ENCODE measurements around the gene PCDHGB3. TPM values are rescaled to one million over a fixed set of nuclear protein-coding genes. Genes with fewer than 3 reads are reported as not detected.

The PCDHGB3 gene
- total RNA-seq, 4 donors from 2014 or later: 0.26 to 2.7 (median 2.2) TPM

DNA sequence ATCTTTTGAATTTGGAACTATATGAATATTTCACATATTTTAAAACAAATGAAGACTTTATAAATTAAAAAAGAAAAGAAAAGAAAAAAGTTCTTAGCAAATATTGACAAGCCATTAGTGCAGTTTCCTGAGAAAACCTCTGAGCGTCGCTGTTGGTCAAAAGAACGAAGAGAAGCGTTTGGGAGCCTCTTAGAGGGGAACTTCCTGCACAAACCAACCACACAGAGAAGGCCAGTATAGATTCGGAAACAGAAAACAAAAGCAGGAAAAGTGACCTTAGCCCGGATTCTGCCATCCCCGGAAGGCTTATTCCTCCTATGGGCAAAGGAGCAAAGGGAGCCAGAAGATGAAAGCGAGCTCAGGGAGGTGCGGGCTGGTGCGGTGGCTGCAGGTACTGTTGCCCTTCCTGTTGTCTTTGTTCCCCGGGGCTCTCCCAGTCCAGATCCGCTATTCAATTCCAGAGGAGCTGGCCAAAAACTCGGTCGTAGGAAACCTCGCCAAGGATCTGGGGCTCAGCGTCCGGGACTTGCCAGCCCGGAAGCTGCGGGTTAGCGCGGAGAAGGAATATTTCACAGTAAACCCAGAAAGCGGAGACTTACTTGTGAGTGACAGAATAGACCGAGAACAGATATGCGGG lies 10.1 kb upstream of the PCDHGB3 start, which contains the start of gene PCDHGB2:
TSS of gene PCDHGB2 (plus strand) at position 205 of the 637 bp plus-strand sequence. CDS start at position 347, 142 bp downstream.
- H3K4me3 ChIP-seq: peak within 1 kb of the TSS in 3 of 4 donors; percentile 23 to 52 (median 31)

DNA sequence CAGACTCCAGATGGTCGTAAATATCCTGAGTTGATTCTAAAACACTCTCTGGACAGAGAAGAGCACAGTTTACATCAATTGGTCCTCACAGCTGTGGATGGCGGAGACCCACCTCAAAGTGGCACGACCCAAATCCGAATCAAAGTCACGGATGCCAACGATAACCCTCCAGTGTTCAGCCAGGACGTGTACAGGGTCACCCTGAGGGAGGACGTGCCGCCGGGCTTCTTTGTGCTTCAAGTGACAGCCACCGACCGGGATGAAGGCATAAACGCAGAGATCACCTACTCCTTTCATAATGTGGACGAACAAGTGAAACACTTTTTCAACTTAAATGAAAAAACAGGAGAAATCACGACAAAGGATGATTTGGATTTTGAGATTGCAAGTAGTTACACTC lies 9.4 kb upstream of the PCDHGB3 start:
- intact Hi-C loops (cut with DNase I): no loop called here
- Histone ChIP-seq H3K36me3 (no peaks in the 10 kb centered on the region), H3K4me1 (no peaks in the 10 kb centered on the region), H3K9me3 (peaks cover 5 to 100% (median 82%) of the 10 kb centered on the region in 3 donors), H3K4me3 (peak overlapping the region in 1 of 4 donors; percentile 52), H3K27me3 (peaks cover 0 to 66% (median 0%) of the 10 kb centered on the region in 4 donors), H3K27ac (no peak overlapping the region)
- 55 to 61% methylated on average over 15 of the region's 15 CpGs for WGBS, 2 donors
- no peak for DNase-seq
- TF ChIP-seq, protein P1, sequence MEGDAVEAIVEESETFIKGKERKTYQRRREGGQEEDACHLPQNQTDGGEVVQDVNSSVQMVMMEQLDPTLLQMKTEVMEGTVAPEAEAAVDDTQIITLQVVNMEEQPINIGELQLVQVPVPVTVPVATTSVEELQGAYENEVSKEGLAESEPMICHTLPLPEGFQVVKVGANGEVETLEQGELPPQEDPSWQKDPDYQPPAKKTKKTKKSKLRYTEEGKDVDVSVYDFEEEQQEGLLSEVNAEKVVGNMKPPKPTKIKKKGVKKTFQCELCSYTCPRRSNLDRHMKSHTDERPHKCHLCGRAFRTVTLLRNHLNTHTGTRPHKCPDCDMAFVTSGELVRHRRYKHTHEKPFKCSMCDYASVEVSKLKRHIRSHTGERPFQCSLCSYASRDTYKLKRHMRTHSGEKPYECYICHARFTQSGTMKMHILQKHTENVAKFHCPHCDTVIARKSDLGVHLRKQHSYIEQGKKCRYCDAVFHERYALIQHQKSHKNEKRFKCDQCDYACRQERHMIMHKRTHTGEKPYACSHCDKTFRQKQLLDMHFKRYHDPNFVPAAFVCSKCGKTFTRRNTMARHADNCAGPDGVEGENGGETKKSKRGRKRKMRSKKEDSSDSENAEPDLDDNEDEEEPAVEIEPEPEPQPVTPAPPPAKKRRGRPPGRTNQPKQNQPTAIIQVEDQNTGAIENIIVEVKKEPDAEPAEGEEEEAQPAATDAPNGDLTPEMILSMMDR (IDR thresholded peaks at IDR 0.05): no peak
- TF ChIP-seq POLR2A (IDR thresholded peaks at IDR 0.05): no peak

More for the DNA sequence above, 10.1 kb upstream of the PCDHGB3 start, which contains the start of gene PCDHGB2:
- Histone ChIP-seq H3K4me1 (no peaks in the 10 kb centered on the region), H3K9me3 (peaks cover 5 to 100% (median 82%) of the 10 kb centered on the region in 3 donors), H3K27ac (no peak within 1 kb of the TSS), H3K36me3 (no peaks in the 10 kb centered on the region), H3K27me3 (peaks cover 0 to 62% (median 0%) of the 10 kb centered on the region in 4 donors)
- TF ChIP-seq, protein P1 (IDR thresholded peaks at IDR 0.05): peak in 1 of 6 experiments; percentile 19
- no peak for TF ChIP-seq POLR2A (IDR thresholded peaks at IDR 0.05)
- intact Hi-C loops (cut with DNase I): no loop called here
- 28 to 29% methylated on average over 20 to 21 of the region's 24 CpGs for WGBS, 2 donors
- no peak for DNase-seq

DNA sequence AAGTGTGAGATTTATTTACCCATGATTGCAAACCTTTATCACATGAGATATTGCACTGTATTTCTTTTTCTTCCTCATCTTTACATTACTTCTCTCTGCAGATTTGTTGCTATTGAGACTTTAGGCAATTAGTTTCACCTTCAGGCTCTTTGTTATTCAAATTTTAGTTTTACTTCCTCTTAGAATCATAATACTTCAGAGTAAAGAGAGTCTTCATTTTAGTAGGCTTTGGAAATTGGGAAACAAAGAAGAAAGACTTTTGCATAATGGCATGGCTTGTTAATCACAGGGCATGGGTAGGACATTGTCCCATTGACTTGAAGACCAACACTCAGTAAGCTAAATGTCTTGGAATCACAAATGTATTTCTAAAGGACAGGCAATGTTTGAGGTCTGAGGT lies 7.3 kb upstream of the PCDHGB3 start:
- Histone ChIP-seq H3K4me3 (no peak overlapping the region), H3K36me3 (no peaks in the 10 kb centered on the region), H3K27me3 (peaks cover 0 to 75% (median 0%) of the 10 kb centered on the region in 4 donors), H3K9me3 (peaks cover 5 to 100% (median 83%) of the 10 kb centered on the region in 3 donors), H3K27ac (no peak overlapping the region), H3K4me1 (no peaks in the 10 kb centered on the region)
- intact Hi-C loops (cut with DNase I): no loop called here
- TF ChIP-seq POLR2A (IDR thresholded peaks at IDR 0.05): no peak
- TF ChIP-seq, protein P1 (IDR thresholded peaks at IDR 0.05): no peak
- no peak for DNase-seq

DNA sequence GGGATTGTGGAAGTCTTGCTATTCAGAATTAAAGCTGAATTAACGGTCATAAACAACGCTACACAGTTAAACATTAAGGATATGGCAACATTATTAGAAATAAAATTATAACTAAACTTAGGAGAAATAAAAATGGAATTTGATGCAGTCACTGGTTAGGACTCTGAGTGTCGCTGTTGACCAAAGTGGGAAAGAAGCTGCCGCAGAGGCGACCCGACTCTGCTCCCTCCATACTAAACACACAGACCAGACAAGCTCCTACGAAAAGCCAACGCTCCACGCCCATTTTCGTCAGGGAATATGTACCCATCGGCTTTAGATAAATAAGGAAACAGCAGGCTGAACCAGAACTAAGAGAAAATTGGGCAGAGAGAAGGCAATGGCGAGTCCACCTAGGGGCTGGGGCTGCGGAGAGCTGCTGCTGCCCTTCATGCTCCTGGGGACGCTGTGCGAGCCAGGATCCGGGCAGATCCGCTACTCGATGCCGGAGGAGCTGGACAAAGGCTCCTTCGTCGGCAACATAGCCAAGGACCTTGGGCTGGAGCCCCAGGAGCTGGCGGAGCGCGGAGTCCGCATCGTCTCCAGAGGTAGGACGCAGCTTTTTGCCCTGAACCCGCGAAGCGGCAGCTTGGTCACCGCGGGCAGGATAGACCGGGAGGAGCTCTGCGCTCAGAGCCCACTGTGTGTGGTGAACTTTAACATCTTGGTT lies 5.9 kb upstream of the PCDHGB3 start, which contains the start of gene PCDHGA5:
TSS of gene PCDHGA5 (plus strand) at position 211 of the 709 bp plus-strand sequence. CDS start at position 380, 169 bp downstream.
- Histone ChIP-seq H3K27me3 (peaks cover 0 to 78% (median 0%) of the 10 kb centered on the region in 4 donors), H3K9me3 (peaks cover 5 to 99% (median 80%) of the 10 kb centered on the region in 3 donors)
- TF ChIP-seq, protein P1 (IDR thresholded peaks at IDR 0.05): no peak
- TF ChIP-seq POLR2A (IDR thresholded peaks at IDR 0.05): no peak

More for the DNA sequence above, 5.9 kb upstream of the PCDHGB3 start, which contains the start of gene PCDHGA5:
- peak within 1 kb of the TSS in 2 of 4 donors; percentile 0 to 24 for H3K4me3 ChIP-seq
- H3K4me1 ChIP-seq: no peaks in the 10 kb centered on the region
- DNase-seq: no peak
- H3K27ac ChIP-seq: no peak within 1 kb of the TSS
- intact Hi-C loops (cut with DNase I): no loop called here
- no peaks in the 10 kb centered on the region for H3K36me3 ChIP-seq
- WGBS, 2 donors: 26 to 27% methylated on average over 21 to 22 of the region's 34 CpGs

Data from esophagus squamous epithelium (tissue), 5 donors.